Measurements from ENCODE around the gene TECR. TPM values are rescaled to one million over a fixed set of nuclear protein-coding genes. Genes with fewer than 3 reads are reported as not detected.

The TECR gene
- total and polyA plus RNA-seq, 2 of the 13 experiments (the other 11 are each of a cell fraction or from before 2014, with no cell fraction given), result 54.9 to 121 TPM

DNA sequence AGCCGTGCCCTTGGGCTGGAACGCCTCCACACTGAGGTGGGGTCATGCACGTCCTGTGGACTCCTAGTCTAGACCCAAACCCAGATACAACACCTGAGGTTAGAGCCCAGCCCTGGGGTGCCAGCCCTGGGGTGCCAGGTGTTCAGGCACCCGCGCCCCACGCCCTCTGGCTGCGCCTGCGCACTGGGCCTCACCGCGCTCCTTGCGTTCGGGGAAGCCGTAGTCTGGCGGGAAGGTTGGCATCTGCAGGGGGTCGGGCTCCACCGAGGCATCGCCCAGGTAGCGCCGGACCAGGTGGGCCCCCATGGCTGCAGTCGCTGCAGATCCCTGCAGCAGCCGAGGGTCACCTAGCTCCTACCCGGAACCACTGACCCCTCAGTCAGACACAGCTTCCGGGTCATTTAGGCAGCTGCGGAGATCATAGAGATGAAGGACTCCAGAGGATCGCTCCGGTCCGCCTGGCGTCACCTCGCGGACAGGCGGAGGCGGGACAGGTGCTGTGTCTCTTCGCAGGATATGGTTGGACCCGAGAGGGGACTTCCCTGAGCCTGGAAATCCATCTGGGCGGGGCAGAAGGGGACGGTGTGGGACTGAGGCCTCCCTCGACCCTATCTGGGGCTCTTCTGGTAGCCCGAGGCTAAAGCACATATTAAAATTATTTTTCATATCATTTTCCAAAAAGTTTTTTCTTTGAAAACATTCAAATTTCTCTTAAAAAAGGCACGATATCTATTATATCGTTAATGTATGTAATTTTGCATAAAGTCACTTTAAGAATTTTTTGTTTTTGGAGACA lies 42.5 kb downstream of the TECR start, which contains the start of gene NDUFB7 (continued):
- TF ChIP-seq HNRNPUL1 (IDR thresholded peaks at IDR 0.05; ENCODE audit: low read depth, low read length) (no peak), ZUFSP (CRISPR knock-in tag; IDR thresholded peaks at IDR 0.05; ENCODE audit: borderline replicate concordance) (no peak), ZMYM3 (CRISPR knock-in tag; IDR thresholded peaks at IDR 0.05) (peak; percentile 91), ZNF850 (CRISPR knock-in tag; conservative IDR thresholded peaks at IDR 0.05) (no peak), HOXA5 (CRISPR knock-in tag; IDR thresholded peaks at IDR 0.05) (peak; percentile 86), ZNF737 (CRISPR knock-in tag; IDR thresholded peaks at IDR 0.05; ENCODE audit: borderline replicate concordance) (no peak; the same call in 1 of the 2 replicates), TARDBP (CRISPR knock-in tag; IDR thresholded peaks at IDR 0.05) (peak; percentile 89; the same call in 1 of the 2 replicates), SRSF4 (IDR thresholded peaks at IDR 0.05; ENCODE audit: low read depth, low read length, poor library complexity, severe bottlenecking) (no peak), ZBTB3 (CRISPR knock-in tag; IDR thresholded peaks at IDR 0.05; ENCODE audit: borderline replicate concordance, low read depth) (peak; percentile 45; the same call in 1 of the 2 replicates), ESRRA (CRISPR knock-in tag; IDR thresholded peaks at IDR 0.05; ENCODE audit: low read depth) (peak; percentile 81), ZNF562 (CRISPR knock-in tag; IDR thresholded peaks at IDR 0.05; ENCODE audit: borderline replicate concordance) (no peak), ZNF292 (CRISPR knock-in tag; IDR thresholded peaks at IDR 0.05; ENCODE audit: borderline replicate concordance, low read depth) (no peak), CEBPB (IDR thresholded peaks at IDR 0.05; ENCODE audit: borderline replicate concordance, low read depth, low read length) (no peak), HBP1 (CRISPR knock-in tag; IDR thresholded peaks at IDR 0.05; ENCODE audit: low read depth) (peak; percentile 73; the same call in 1 of the 2 replicates)
- TF ChIP-seq, protein P1, sequence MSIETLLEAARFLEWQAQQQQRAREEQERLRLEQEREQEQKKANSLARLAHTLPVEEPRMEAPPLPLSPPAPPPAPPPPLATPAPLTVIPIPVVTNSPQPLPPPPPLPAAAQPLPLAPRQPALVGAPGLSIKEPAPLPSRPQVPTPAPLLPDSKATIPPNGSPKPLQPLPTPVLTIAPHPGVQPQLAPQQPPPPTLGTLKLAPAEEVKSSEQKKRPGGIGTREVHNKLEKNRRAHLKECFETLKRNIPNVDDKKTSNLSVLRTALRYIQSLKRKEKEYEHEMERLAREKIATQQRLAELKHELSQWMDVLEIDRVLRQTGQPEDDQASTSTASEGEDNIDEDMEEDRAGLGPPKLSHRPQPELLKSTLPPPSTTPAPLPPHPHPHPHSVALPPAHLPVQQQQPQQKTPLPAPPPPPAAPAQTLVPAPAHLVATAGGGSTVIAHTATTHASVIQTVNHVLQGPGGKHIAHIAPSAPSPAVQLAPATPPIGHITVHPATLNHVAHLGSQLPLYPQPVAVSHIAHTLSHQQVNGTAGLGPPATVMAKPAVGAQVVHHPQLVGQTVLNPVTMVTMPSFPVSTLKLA (IDR thresholded peaks at IDR 0.05), result no peak
- TF ChIP-seq, protein P2, sequence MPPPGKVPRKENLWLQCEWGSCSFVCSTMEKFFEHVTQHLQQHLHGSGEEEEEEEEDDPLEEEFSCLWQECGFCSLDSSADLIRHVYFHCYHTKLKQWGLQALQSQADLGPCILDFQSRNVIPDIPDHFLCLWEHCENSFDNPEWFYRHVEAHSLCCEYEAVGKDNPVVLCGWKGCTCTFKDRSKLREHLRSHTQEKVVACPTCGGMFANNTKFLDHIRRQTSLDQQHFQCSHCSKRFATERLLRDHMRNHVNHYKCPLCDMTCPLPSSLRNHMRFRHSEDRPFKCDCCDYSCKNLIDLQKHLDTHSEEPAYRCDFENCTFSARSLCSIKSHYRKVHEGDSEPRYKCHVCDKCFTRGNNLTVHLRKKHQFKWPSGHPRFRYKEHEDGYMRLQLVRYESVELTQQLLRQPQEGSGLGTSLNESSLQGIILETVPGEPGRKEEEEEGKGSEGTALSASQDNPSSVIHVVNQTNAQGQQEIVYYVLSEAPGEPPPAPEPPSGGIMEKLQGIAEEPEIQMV (CRISPR knock-in tag; IDR thresholded peaks at IDR 0.05; ENCODE audit: low read depth), result peak; percentile 100
- TF ChIP-seq, protein P3, sequence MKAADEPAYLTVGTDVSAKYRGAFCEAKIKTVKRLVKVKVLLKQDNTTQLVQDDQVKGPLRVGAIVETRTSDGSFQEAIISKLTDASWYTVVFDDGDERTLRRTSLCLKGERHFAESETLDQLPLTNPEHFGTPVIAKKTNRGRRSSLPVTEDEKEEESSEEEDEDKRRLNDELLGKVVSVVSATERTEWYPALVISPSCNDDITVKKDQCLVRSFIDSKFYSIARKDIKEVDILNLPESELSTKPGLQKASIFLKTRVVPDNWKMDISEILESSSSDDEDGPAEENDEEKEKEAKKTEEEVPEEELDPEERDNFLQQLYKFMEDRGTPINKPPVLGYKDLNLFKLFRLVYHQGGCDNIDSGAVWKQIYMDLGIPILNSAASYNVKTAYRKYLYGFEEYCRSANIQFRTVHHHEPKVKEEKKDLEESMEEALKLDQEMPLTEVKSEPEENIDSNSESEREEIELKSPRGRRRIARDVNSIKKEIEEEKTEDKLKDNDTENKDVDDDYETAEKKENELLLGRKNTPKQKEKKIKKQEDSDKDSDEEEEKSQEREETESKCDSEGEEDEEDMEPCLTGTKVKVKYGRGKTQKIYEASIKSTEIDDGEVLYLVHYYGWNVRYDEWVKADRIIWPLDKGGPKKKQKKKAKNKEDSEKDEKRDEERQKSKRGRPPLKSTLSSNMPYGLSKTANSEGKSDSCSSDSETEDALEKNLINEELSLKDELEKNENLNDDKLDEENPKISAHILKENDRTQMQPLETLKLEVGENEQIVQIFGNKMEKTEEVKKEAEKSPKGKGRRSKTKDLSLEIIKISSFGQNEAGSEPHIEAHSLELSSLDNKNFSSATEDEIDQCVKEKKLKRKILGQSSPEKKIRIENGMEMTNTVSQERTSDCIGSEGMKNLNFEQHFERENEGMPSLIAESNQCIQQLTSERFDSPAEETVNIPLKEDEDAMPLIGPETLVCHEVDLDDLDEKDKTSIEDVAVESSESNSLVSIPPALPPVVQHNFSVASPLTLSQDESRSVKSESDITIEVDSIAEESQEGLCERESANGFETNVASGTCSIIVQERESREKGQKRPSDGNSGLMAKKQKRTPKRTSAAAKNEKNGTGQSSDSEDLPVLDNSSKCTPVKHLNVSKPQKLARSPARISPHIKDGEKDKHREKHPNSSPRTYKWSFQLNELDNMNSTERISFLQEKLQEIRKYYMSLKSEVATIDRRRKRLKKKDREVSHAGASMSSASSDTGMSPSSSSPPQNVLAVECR (CRISPR knock-in tag; IDR thresholded peaks at IDR 0.05; ENCODE audit: borderline replicate concordance), result peak; percentile 91
